T-cell (primary cell): Measurements from ENCODE around the gene MEST. TPM values are rescaled to one million over a fixed set of nuclear protein-coding genes. Genes with fewer than 3 reads are reported as not detected.

Experiments
- ATAC-seq, 4 experiments: fragments of 200-7000 bp in 3 of 4; fragments of 150-1000 bp in 1 of 4; cut with Tn5 transposase; replicated peaks in 1 of 4; 1 replicate in 3 of 4; 2 replicates in 1 of 4; pipeline ENCODE4 v1.10.0; 2021; ENCODE audit warnings: moderate library complexity in 3 of 4, mild to moderate bottlenecking in 2 of 4, moderate number of reproducible peaks in 1 of 4
- CTCF ChIA-PET, 2 donors: fragments of 300-600 bp; sonication (Branson Sonifier 250); formaldehyde crosslinking; loops; one replicate each; lab custom pipeline; 2022; ENCODE audit warnings: antibody characterized with exemption in 2 of 2; lab: Charles Lee
- POLR2A ChIA-PET, 2 donors: fragments of 300-600 bp; sonication (Branson Sonifier 250); formaldehyde crosslinking; loops; one replicate each; lab custom pipeline; 2022; ENCODE audit warnings: antibody characterized with exemption in 2 of 2; lab: Charles Lee
- DNase-seq, 35 experiments: peaks; one replicate each; pipeline versions ENCODE4 v3.0.0 to v3.0.0-alpha.2; 2013 to 2023
- H3K27ac ChIP-seq: one replicate; pipeline ENCODE4 v1.5.1; 2013; ENCODE audit warnings: low read length
- H3K27me3 ChIP-seq, 2 experiments: replicated peaks in 1 of 2; 1 replicate in 1 of 2; 2 replicates in 1 of 2; pipeline versions ENCODE4 v1.6.1 to v1.7.0; 2013; ENCODE audit warnings: low read length in 1 of 2, mixed read lengths in 1 of 2; ENCODE audit not compliant: control insufficient read depth in 2 of 2, insufficient read depth in 2 of 2; ENCODE audit errors: extremely low read depth in 1 of 2
- H3K36me3 ChIP-seq, 2 donors: 1 replicate in 1 of 2; 2 replicates in 1 of 2; pipeline versions ENCODE4 v1.6.1 to v1.7.0; 2013; ENCODE audit warnings: low read length in 1 of 2; ENCODE audit not compliant: control insufficient read depth in 2 of 2, insufficient read depth in 1 of 2; ENCODE audit errors: extremely low read depth in 1 of 2
- H3K4me1 ChIP-seq, 2 experiments: 1 replicate in 1 of 2; 2 replicates in 1 of 2; pipeline versions ENCODE4 v1.6.1 to v1.7.0; 2013; ENCODE audit warnings: low read length in 2 of 2, mixed read lengths in 1 of 2; ENCODE audit not compliant: insufficient read depth in 2 of 2, control insufficient read depth in 1 of 2; ENCODE audit errors: extremely low read depth in 1 of 2
- H3K4me3 ChIP-seq, 2 donors: 1 replicate in 1 of 2; 2 replicates in 1 of 2; pipeline versions ENCODE4 v1.5.1 to v1.7.0; 2013; ENCODE audit warnings: mild to moderate bottlenecking in 2 of 2, low read length in 1 of 2, moderate library complexity in 1 of 2; ENCODE audit not compliant: control insufficient read depth in 1 of 2; ENCODE audit errors: extremely low read depth in 1 of 2
- H3K9me3 ChIP-seq: 2 replicates; pipeline ENCODE4 v1.7.0; 2013
- H3K27ac Mint-ChIP-seq, 2 donors: one replicate each; pipeline ENCODE4 v1.8.0; 2020 to 2021; ENCODE audit warnings: mild to moderate bottlenecking in 2 of 2, mixed read lengths in 2 of 2
- H3K27me3 Mint-ChIP-seq, 2 donors: one replicate each; pipeline ENCODE4 v1.8.0; 2021 to 2022; ENCODE audit warnings: mixed read lengths in 2 of 2
- H3K36me3 Mint-ChIP-seq: one replicate; pipeline ENCODE4 v1.8.0; 2021; ENCODE audit warnings: mixed read lengths
- H3K4me1 Mint-ChIP-seq, 3 donors: one replicate each; pipeline ENCODE4 v1.8.0; 2020 to 2022; ENCODE audit warnings: mixed read lengths in 3 of 3, mild to moderate bottlenecking in 1 of 3
- H3K4me3 Mint-ChIP-seq, 3 donors: one replicate each; pipeline ENCODE4 v1.8.0; 2020 to 2022; ENCODE audit warnings: mild to moderate bottlenecking in 3 of 3, mixed read lengths in 3 of 3, moderate library complexity in 3 of 3
- H3K9me3 Mint-ChIP-seq, 3 donors: one replicate each; pipeline ENCODE4 v1.8.0; 2020 to 2022; ENCODE audit warnings: mixed read lengths in 3 of 3
- WGBS: methylation state at CpG from one replicate; pipeline ENCODE4 v1.1.5; 2013; ENCODE audit warnings: missing lambda C conversion rate; ENCODE audit not compliant: insufficient coverage; 5-methylcytosine and 5-hydroxymethylcytosine counted together
- total RNA-seq, 35 experiments: library from RNA in 6 of 35; stranded (reverse) in 6 of 35; fragments of 120-200 nt in 1 of 35; gene quantifications; one replicate each; pipeline versions ENCODE4 v1.2.1 to v1.2.4 and lab custom pipeline; 2013 to 2026

MEST gene
- total RNA-seq, 5 donors from 2014 or later (not counting 1 experiment from before 2014, with no cell fraction given): 3.1 to 8.2 (median 5.6) TPM

GRCh38 chr7:130493275-130493873 is 1.5 kb downstream of the MEST start:
- CTCF ChIA-PET: no interaction called here
- peaks cover 8 to 22% (median 16%) of the 10 kb centered on the region in 3 donors for H3K4me1 Mint-ChIP-seq
- POLR2A ChIA-PET: no interaction called here

GRCh38 chr7:130494431-130494858 is 2.6 kb downstream of the MEST start:
- peaks cover 21 to 41% of the 10 kb centered on the region in 2 donors for H3K27me3 Mint-ChIP-seq
- H3K27ac Mint-ChIP-seq: no peak overlapping the region
- H3K9me3 Mint-ChIP-seq: no peaks in the 10 kb centered on the region
- peaks cover 2 to 24% of the 10 kb centered on the region in 2 experiments for H3K4me1 ChIP-seq
- DNase-seq: no peak
- no peak overlapping the region for H3K27ac ChIP-seq
- peaks cover 8 to 22% (median 16%) of the 10 kb centered on the region in 3 donors for H3K4me1 Mint-ChIP-seq
- CTCF ChIA-PET: no interaction called here
- H3K36me3 ChIP-seq: no peaks in the 10 kb centered on the region
- peaks cover 9% of the 10 kb centered on the region for H3K36me3 Mint-ChIP-seq
- ATAC-seq: no peak
- no peak overlapping the region for H3K4me3 ChIP-seq
- peaks cover 0 to 32% of the 10 kb centered on the region in 2 experiments for H3K27me3 ChIP-seq
- no peaks in the 10 kb centered on the region for H3K9me3 ChIP-seq
- POLR2A ChIA-PET: no interaction called here
- no CpG with 5 or more reads among the region's 2 CpGs for WGBS
- H3K4me3 Mint-ChIP-seq: no peak overlapping the region

More at GRCh38 chr7:130493275-130493873, 1.5 kb downstream of the MEST start:
- Mint-ChIP-seq H3K27me3 (peaks cover 21 to 50% of the 10 kb centered on the region in 2 donors), H3K27ac (no peak overlapping the region), H3K36me3 (peaks cover 8% of the 10 kb centered on the region), H3K4me3 (peak overlapping the region in 2 of 3 donors; percentile 67 to 80), H3K9me3 (no peaks in the 10 kb centered on the region)
- no peak for ATAC-seq
- DNase-seq: no peak
- H3K27ac ChIP-seq: no peak overlapping the region
- H3K9me3 ChIP-seq: no peaks in the 10 kb centered on the region
- WGBS: 45% methylated on average over 4 of the region's 13 CpGs
- H3K27me3 ChIP-seq: peaks cover 0 to 32% of the 10 kb centered on the region in 2 experiments
- H3K4me1 ChIP-seq: peaks cover 2 to 24% of the 10 kb centered on the region in 2 experiments
- no peaks in the 10 kb centered on the region for H3K36me3 ChIP-seq
- peak overlapping the region in 1 of 2 donors; percentile 64 for H3K4me3 ChIP-seq

- ChIA-PET POLR2A (no interaction called here), CTCF (no interaction called here)
- H3K4me3 ChIP-seq: no peak overlapping the region
- no peak for ATAC-seq
- Mint-ChIP-seq H3K27ac (no peak overlapping the region), H3K9me3 (no peaks in the 10 kb centered on the region), H3K27me3 (no peaks in the 10 kb centered on the region), H3K4me3 (no peak overlapping the region), H3K4me1 (no peaks in the 10 kb centered on the region), H3K36me3 (peaks cover 42% of the 10 kb centered on the region)
- no peaks in the 10 kb centered on the region for H3K9me3 ChIP-seq
- no peaks in the 10 kb centered on the region for H3K27me3 ChIP-seq
- no peaks in the 10 kb centered on the region for H3K4me1 ChIP-seq
- 97% methylated on average over 5 of the region's 8 CpGs for WGBS
- peaks cover 5 to 7% of the 10 kb centered on the region in 2 donors for H3K36me3 ChIP-seq
- H3K27ac ChIP-seq: no peak overlapping the region
- no peak for DNase-seq
These were observed 8.6 kb downstream of the MEST start for GRCh38 chr7:130500463-130500862.

GRCh38 chr7:130500910-130501309 is 9.0 kb downstream of the MEST start:
- Histone ChIP-seq H3K27me3 (no peaks in the 10 kb centered on the region), H3K4me1 (no peaks in the 10 kb centered on the region), H3K27ac (no peak overlapping the region), H3K4me3 (no peak overlapping the region), H3K36me3 (peaks cover 5 to 12% of the 10 kb centered on the region in 2 donors), H3K9me3 (no peaks in the 10 kb centered on the region)
- Mint-ChIP-seq H3K36me3 (peaks cover 42% of the 10 kb centered on the region), H3K27me3 (no peaks in the 10 kb centered on the region), H3K9me3 (no peaks in the 10 kb centered on the region), H3K4me3 (no peak overlapping the region), H3K4me1 (no peaks in the 10 kb centered on the region), H3K27ac (no peak overlapping the region)
- ChIA-PET CTCF (no interaction called here), POLR2A (no interaction called here)
- WGBS: no CpG with 5 or more reads among the region's 2 CpGs
- ATAC-seq (no peak), DNase-seq (no peak)

- ATAC-seq (no peak), DNase-seq (no peak)
- no peaks in the 10 kb centered on the region for H3K9me3 Mint-ChIP-seq
- CTCF ChIA-PET: no interaction called here
- H3K27ac Mint-ChIP-seq: no peak overlapping the region
- no peak overlapping the region for H3K4me3 ChIP-seq
- H3K36me3 Mint-ChIP-seq: peaks cover 27% of the 10 kb centered on the region
- H3K27me3 ChIP-seq: no peaks in the 10 kb centered on the region
- H3K4me1 ChIP-seq: no peaks in the 10 kb centered on the region
- H3K36me3 ChIP-seq: peaks cover 9 to 24% of the 10 kb centered on the region in 2 donors
- no peaks in the 10 kb centered on the region for H3K27me3 Mint-ChIP-seq
- no peak overlapping the region for H3K27ac ChIP-seq
- no peak overlapping the region for H3K4me3 Mint-ChIP-seq
- POLR2A ChIA-PET: interaction anchor here in 1 of 2 donors (0.6 kb wide), 1 partner anchor 103 kb away, joined by 3 read pairs; no protein-coding TSS in a partner anchor
- no peaks in the 10 kb centered on the region for H3K4me1 Mint-ChIP-seq
- no peaks in the 10 kb centered on the region for H3K9me3 ChIP-seq
These were observed 13.9 kb downstream of the MEST start for GRCh38 chr7:130505753-130506152.

- ChIA-PET CTCF (no interaction called here), POLR2A (no interaction called here)
- no peaks in the 10 kb centered on the region for H3K4me1 ChIP-seq
- H3K36me3 ChIP-seq: peaks cover 9 to 24% of the 10 kb centered on the region in 2 donors
- no peak overlapping the region for H3K27ac ChIP-seq
- H3K9me3 ChIP-seq: no peaks in the 10 kb centered on the region
- Mint-ChIP-seq H3K27ac (no peak overlapping the region), H3K9me3 (no peaks in the 10 kb centered on the region), H3K4me3 (no peak overlapping the region), H3K36me3 (peaks cover 26% of the 10 kb centered on the region), H3K4me1 (no peaks in the 10 kb centered on the region), H3K27me3 (no peaks in the 10 kb centered on the region)
- no peak for DNase-seq
- H3K4me3 ChIP-seq: no peak overlapping the region
- no peak for ATAC-seq
- no CpG with 5 or more reads among the region's 3 CpGs for WGBS
- no peaks in the 10 kb centered on the region for H3K27me3 ChIP-seq
These were observed 14.5 kb downstream of the MEST start for GRCh38 chr7:130506358-130506757.
